H1 (cell line): ENCODE results near the gene ATG16L2. TPM values are rescaled to one million over a fixed set of nuclear protein-coding genes. Genes with fewer than 3 reads are reported as not detected.

Experiments
- CHD1 ChIP-seq: IDR thresholded peaks from 2 replicates; pipeline ENCODE4 v1.6.1; 2012; ENCODE audit warnings: low read depth, low read length, improper control_type of control experiment
- CHD2 ChIP-seq: IDR thresholded peaks from 2 replicates; pipeline ENCODE4 v1.6.1; 2012; ENCODE audit warnings: low read length, improper control_type of control experiment
- CHD7 ChIP-seq: fragments of 300-600 bp; sonication (generic); IDR thresholded peaks from 2 replicates; pipeline ENCODE4 v1.7.1; 2012; ENCODE audit warnings: low read length, moderate library complexity, mild to moderate bottlenecking, inconsistent platforms; ENCODE audit not compliant: insufficient replicate concordance
- EZH2 ChIP-seq: fragments of 200-600 bp; sonication (generic); IDR thresholded peaks from 2 replicates; pipeline ENCODE4 v1.7.1; 2012; ENCODE audit warnings: low read depth, mild to moderate bottlenecking, moderate library complexity, low read length, inconsistent platforms; ENCODE audit not compliant: severe bottlenecking
- RAD21 ChIP-seq, 2 experiments: IDR thresholded peaks in 1 of 2; conservative IDR thresholded peaks in 1 of 2; 2 replicates each; pipeline ENCODE4 v1.6.1; 2011; ENCODE audit warnings: low read depth in 2 of 2, low read length in 2 of 2, improper control_type of control experiment in 1 of 2, inconsistent platforms in 1 of 2, mild to moderate bottlenecking in 1 of 2, moderate library complexity in 1 of 2
- SIRT6 ChIP-seq: IDR thresholded peaks from one replicate; pipeline ENCODE4 v1.7.1; 2012; ENCODE audit warnings: low read length, inconsistent platforms
- SP4 ChIP-seq: IDR thresholded peaks from 2 replicates; pipeline ENCODE4 v1.6.1; 2012; ENCODE audit warnings: low read length, inconsistent platforms
- SUZ12 ChIP-seq: fragments of 200-600 bp; sonication (generic); IDR thresholded peaks from 2 replicates; pipeline ENCODE4 v1.6.1; 2012; ENCODE audit warnings: mild to moderate bottlenecking, inconsistent platforms, low read length, moderate library complexity, mixed read lengths
- TAF1 ChIP-seq: IDR thresholded peaks from 2 replicates; pipeline ENCODE4 v1.6.1; 2011; ENCODE audit warnings: mild to moderate bottlenecking, low read depth, low read length
- TCF12 ChIP-seq: IDR thresholded peaks from 2 replicates; pipeline ENCODE4 v1.6.1; 2011; ENCODE audit warnings: low read depth, mild to moderate bottlenecking, low read length
- polyA plus RNA-seq, 7 experiments: library from polyadenylated mRNA; depleted of rRNA in 3 of 7; stranded (reverse) in 5 of 7; unstranded in 2 of 7; fragments of >200 nt in 5 of 7; fragments of 200-250 nt in 2 of 7; gene quantifications; 1 replicate in 5 of 7; 2 replicates in 1 of 7; 4 replicates in 1 of 7; pipeline versions ENCODE4 v1.2.1 to v1.2.3, GENCODE V29; 2011 to 2013; ENCODE audit warnings: missing spikeins in 2 of 7, mixed read lengths in 2 of 7
- total RNA-seq: library from RNA; stranded (reverse); fragmentation: NEBNext Ultra II Directional; extraction: Animal tissue kit (Norgen Biotek cat#: 25700); gene quantifications from 2 replicates; pipeline ENCODE4 v1.2.1, GENCODE V29; 2021

Gene ATG16L2
- total and polyA plus RNA-seq, 2 of the 8 experiments (the other 6 are each of a cell fraction or from before 2014, with no cell fraction given): 11.0 to 18.5 TPM

GRCh38 chr11:72802822-72803221, 11.4 kb upstream of the ATG16L2 start (continued):
- TF ChIP-seq CHD7: no peak
- TF ChIP-seq CHD2: no peak
- no peak for TF ChIP-seq SP4
- TF ChIP-seq TCF12: no peak
- no peak for TF ChIP-seq SUZ12
- TF ChIP-seq SIRT6: no peak
- TF ChIP-seq CHD1: no peak
- TF ChIP-seq RAD21 (IDR thresholded peaks at IDR 0.05 in 1 of 2, conservative IDR thresholded peaks at IDR 0.05 in 1 of 2; ENCODE audit: low read depth in 2 of 2, low read length in 2 of 2): no peak
- no peak for TF ChIP-seq TAF1
- no peak for TF ChIP-seq EZH2
